Activated naive CD8-positive, alpha-beta T cell treated with anti-CD3 and anti-CD28 coated beads, Interleukin-2, amount 10 ng/mL, durations not matched to agents 7 days and 5 days (primary cell): Measurements from ENCODE around the gene SSPN. TPM values are rescaled to one million over a fixed set of nuclear protein-coding genes. Genes with fewer than 3 reads are reported as not detected.

ENCODE experiments used
- ATAC-seq: fragments of 150-1000 bp; cut with Tn5 transposase; one replicate; pipeline ENCODE4 v1.10.0; 2021; ENCODE audit warnings: low read depth, moderate library complexity
- POLR2A ChIA-PET: fragments of 350-600 bp; sonication (Branson Sonifier 250); formaldehyde crosslinking; loops from one replicate; lab custom pipeline; 2021; ENCODE audit warnings: antibody characterized with exemption; lab: Charles Lee
- DNase-seq: peaks from one replicate; pipeline ENCODE4 v3.0.0; 2021
- H3K27ac Mint-ChIP-seq: one replicate; pipeline ENCODE4 v1.8.0; 2022; ENCODE audit warnings: mild to moderate bottlenecking, mixed read lengths
- H3K27me3 Mint-ChIP-seq: one replicate; pipeline ENCODE4 v1.8.0; 2022; ENCODE audit warnings: mild to moderate bottlenecking, moderate library complexity, mixed read lengths
- H3K36me3 Mint-ChIP-seq: one replicate; pipeline ENCODE4 v1.8.0; 2021; ENCODE audit warnings: mild to moderate bottlenecking, mixed read lengths
- H3K4me1 Mint-ChIP-seq: one replicate; pipeline ENCODE4 v1.8.0; 2021; ENCODE audit warnings: mixed read lengths
- H3K4me3 Mint-ChIP-seq: one replicate; pipeline ENCODE4 v1.8.0; 2022; ENCODE audit warnings: mild to moderate bottlenecking, moderate library complexity, mixed read lengths
- H3K9me3 Mint-ChIP-seq: one replicate; pipeline ENCODE4 v1.8.0; 2021; ENCODE audit warnings: mixed read lengths
- total RNA-seq, 2 experiments: library from RNA; stranded (reverse); gene quantifications; one replicate each; pipeline ENCODE4 v1.2.3, GENCODE V29; 2021

SSPN gene
- total RNA-seq, 2 experiments from 2014 or later = not detected

DNA sequence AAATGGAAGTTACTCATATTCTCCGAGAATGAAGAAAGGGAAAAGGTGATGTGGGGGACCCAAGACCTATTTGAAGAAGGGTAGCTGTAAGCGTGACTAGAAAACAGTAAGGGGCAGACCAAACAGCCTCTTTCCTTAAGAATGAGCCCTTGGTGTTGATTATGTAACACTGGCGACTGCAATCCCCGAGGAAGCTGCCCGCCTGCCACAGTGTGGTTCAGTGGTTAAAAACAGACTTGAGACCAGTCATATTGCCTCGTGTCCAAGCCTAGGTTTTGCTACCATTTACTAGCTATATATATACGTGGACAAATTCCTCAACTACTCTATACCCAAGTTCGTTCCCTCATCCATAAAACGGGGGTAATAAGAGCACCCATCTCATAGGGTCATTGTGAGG is 49.1 kb downstream of the SSPN start:
- Mint-ChIP-seq H3K36me3 (no peaks in the 10 kb centered on the region), H3K4me3 (no peak overlapping the region), H3K27me3 (peaks cover 19% of the 10 kb centered on the region), H3K4me1 (peaks cover 4% of the 10 kb centered on the region), H3K27ac (no peak overlapping the region), H3K9me3 (no peaks in the 10 kb centered on the region)
- POLR2A ChIA-PET = no interaction called here
- DNase-seq = no peak
- ATAC-seq = no peak

DNA sequence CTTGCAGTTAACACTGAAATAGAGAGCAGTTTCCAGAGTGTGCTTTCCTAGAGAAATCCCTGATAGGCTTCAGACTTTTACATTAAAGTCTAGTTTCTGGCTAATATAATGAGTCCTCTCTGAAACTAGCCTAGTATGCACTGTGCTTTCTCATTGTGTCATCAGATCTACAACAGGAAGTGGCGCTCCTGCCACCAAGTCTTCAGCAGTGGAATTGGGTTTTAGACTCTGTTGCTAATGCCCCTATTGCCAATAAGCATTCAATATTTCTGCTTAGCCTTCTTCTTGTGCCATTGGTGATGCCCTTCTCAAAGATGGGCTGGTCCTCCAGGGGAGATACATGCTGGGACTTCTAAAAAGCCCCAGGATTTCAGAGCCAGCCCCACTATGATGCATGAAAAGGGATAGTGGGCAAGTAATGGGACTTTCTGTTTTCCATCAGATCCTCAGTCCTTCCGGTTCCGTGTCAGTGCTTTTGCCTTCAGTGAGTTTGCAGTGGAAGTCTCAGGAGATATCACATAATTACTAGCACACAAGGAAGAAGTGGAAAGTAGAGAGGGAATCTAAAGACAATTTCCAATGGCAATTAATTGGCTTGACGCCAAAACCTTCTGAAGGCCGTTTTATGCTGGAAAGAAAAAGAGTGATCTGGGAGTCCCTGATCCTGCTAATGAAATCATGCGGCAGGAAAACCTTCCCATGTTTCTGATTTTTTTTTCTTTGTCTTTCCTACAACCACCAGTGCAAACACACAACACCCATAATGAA is 50.0 kb downstream of the SSPN start:
- Mint-ChIP-seq H3K27me3 (peaks cover 11% of the 10 kb centered on the region), H3K9me3 (no peaks in the 10 kb centered on the region), H3K4me1 (peaks cover 4% of the 10 kb centered on the region), H3K36me3 (no peaks in the 10 kb centered on the region), H3K4me3 (no peak overlapping the region), H3K27ac (no peak overlapping the region)
- ATAC-seq = no peak
- POLR2A ChIA-PET = no interaction called here
- no peak for DNase-seq

DNA sequence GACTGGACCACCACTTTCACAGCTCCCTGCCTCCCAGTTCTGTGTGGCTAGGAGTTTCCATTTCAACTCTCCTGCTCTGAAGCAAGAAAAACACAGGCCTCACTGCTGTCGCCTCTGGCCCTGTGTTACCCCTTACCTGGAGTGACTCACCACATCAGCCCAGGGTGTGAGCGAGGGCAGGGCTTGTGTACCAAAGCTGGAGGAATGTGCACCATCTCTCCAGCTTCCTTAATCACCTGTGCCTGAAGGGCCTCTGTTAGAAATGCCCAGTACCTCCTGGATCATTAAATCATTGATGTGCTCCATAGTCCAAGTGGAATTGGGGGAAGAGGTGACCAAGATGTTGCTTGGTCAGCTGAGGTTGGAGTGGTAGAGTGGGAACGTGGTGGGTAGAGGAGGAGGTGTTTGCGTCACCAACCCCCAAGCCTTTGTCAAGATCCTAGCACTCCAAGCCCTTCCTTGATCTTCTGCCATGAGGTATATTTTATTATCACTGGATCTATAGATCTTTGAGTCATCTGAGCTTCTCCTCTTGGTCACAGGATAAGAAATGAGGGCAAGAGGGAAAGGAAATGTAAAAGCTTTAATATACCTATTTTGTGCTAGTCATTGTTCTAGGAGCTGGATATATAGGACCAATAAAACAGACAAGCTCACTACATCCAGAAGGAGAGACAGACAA is 51.3 kb downstream of the SSPN start:
- no peak for DNase-seq
- Mint-ChIP-seq H3K36me3 (no peaks in the 10 kb centered on the region), H3K9me3 (peaks cover 1% of the 10 kb centered on the region), H3K27ac (no peak overlapping the region), H3K4me3 (no peak overlapping the region), H3K4me1 (peaks cover 4% of the 10 kb centered on the region), H3K27me3 (peaks cover 5% of the 10 kb centered on the region)
- POLR2A ChIA-PET = no interaction called here
- no peak for ATAC-seq

DNA sequence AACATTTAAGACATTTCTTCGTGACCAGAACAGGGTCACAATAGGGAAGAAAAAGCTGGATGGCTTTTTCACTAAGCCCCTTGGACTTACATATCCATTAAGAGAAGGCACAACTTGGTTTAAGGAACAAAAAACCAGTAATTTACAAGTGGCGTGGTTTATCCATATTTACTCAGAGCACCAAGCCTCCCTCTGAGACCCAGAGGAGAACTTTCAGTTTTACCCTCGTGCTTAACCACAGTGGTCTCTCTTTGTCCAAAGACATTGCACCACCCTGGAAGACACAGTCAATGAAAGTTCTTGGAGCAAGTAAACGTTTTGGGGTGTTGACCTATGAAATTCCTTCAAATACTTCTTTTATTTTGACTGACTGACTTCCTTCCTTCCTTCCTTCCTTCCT is 52.5 kb downstream of the SSPN start:
- Mint-ChIP-seq H3K9me3 (peaks cover 1% of the 10 kb centered on the region), H3K27me3 (peaks cover 5% of the 10 kb centered on the region), H3K27ac (no peak overlapping the region), H3K36me3 (no peaks in the 10 kb centered on the region), H3K4me1 (peaks cover 4% of the 10 kb centered on the region), H3K4me3 (no peak overlapping the region)
- POLR2A ChIA-PET = no interaction called here
- no peak for DNase-seq
- no peak for ATAC-seq

DNA sequence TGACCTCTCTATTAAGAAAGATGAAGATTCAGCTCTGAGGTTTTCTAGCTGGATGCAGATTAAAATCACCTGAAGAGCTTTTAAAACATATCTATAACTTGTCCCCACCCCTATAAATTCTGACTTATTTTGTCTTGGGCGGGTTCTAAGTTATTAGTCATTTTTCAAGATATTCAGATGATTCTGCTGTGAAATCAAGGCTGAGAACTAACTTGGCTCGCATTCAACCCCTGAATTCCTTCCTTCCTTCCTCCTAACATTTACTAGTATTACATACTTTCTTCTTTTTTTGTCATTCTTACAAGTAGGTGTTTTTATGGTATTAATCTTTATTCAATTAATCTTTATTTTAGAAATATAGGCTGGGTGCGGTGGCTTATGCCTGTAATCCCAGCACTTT is 55.4 kb downstream of the SSPN start:
- no peak overlapping the region for H3K4me3 Mint-ChIP-seq
- POLR2A ChIA-PET = no interaction called here
- DNase-seq (no peak), ATAC-seq (no peak)
- H3K36me3 Mint-ChIP-seq = no peaks in the 10 kb centered on the region
- H3K27ac Mint-ChIP-seq = no peak overlapping the region
- peaks cover 1% of the 10 kb centered on the region for H3K9me3 Mint-ChIP-seq
- H3K27me3 Mint-ChIP-seq = peaks cover 4% of the 10 kb centered on the region
- H3K4me1 Mint-ChIP-seq = no peaks in the 10 kb centered on the region

DNA sequence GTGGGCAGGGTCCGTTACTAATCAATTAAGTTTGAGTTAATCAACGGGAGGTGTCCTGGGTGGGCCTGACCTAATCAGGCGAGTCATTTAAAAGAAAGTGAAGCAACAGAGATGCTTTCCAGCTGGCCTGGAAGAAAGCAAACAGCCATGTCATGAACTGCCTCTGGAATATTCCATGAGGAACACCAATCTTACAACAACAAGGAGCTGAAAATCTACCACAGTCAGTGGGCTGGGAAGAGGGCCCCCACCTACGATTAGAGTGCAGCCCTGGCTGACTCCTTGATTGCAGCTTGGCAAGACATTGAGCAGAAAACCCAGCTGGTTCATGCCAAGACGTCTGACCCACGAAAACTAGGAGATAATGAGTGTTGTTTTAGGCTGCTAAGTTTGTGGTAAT is 56.2 kb downstream of the SSPN start:
- POLR2A ChIA-PET = no interaction called here
- Mint-ChIP-seq H3K4me1 (no peaks in the 10 kb centered on the region), H3K27me3 (peaks cover 4% of the 10 kb centered on the region), H3K9me3 (peaks cover 1% of the 10 kb centered on the region), H3K36me3 (no peaks in the 10 kb centered on the region), H3K4me3 (no peak overlapping the region), H3K27ac (no peak overlapping the region)
- ATAC-seq (no peak), DNase-seq (no peak)

DNA sequence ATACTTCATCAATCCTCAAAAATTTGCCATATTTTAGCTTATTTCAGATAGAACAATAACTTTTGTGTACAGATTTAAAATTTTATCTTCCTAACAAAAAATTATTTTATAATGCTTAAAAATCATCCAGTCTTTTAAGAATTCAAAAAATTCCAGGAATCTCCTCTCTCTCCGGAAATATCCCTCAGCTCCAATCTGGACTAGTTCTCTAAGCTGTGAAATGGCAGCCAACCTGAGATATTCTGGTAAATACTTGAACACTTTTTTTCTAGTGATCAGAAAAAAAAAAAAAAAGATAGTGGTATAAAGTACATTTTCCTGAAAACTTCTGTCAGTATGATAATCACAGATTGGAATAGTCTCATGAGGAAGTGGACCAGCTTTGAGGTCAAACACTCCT is 57.6 kb downstream of the SSPN start:
- DNase-seq = no peak
- no peak for ATAC-seq
- H3K27me3 Mint-ChIP-seq = peaks cover 4% of the 10 kb centered on the region
- H3K4me1 Mint-ChIP-seq = no peaks in the 10 kb centered on the region
- H3K27ac Mint-ChIP-seq = no peak overlapping the region
- peaks cover 3% of the 10 kb centered on the region for H3K9me3 Mint-ChIP-seq
- POLR2A ChIA-PET = no interaction called here
- H3K4me3 Mint-ChIP-seq = no peak overlapping the region
- no peaks in the 10 kb centered on the region for H3K36me3 Mint-ChIP-seq

DNA sequence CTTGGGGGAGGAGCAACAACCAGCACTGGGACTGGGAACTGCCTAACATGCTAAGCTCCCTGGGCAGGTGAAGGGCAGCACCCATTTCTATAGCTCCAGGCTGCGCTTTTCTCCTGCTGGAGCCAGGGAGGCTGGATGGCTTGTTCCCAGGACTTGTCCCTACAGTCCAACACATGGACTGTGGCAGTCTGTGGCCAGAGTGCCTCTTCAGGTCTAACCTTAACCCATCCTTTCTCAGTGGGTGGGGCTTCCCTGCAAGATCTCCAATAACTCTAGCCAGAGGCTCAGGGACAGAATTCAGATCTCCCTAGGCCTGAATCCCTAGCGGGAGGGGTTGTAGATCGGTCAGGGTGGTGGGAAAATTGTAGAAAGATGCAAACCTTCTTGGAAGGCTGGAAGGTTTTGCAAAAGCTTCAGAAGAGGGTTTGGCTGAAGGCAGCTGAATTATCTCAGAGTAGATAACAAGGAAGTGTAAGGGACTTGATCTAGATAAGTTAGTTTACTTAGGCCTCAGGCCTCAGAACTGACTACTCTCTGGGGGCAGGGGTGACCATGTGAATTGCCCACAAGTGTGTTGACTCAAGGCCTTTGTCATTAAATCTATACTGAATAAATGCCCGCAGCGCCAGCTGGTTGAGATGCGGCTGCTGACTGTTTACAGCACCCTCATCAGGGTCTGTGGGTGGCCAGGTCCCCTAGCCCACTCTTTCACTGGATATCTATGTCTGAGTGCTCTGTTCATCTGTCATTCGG is 60.7 kb downstream of the SSPN start:
- Mint-ChIP-seq H3K36me3 (peaks cover 3% of the 10 kb centered on the region), H3K27me3 (peaks cover 7% of the 10 kb centered on the region), H3K27ac (no peak overlapping the region), H3K9me3 (peaks cover 13% of the 10 kb centered on the region), H3K4me3 (no peak overlapping the region), H3K4me1 (no peaks in the 10 kb centered on the region)
- DNase-seq (no peak), ATAC-seq (no peak)
- POLR2A ChIA-PET = no interaction called here

DNA sequence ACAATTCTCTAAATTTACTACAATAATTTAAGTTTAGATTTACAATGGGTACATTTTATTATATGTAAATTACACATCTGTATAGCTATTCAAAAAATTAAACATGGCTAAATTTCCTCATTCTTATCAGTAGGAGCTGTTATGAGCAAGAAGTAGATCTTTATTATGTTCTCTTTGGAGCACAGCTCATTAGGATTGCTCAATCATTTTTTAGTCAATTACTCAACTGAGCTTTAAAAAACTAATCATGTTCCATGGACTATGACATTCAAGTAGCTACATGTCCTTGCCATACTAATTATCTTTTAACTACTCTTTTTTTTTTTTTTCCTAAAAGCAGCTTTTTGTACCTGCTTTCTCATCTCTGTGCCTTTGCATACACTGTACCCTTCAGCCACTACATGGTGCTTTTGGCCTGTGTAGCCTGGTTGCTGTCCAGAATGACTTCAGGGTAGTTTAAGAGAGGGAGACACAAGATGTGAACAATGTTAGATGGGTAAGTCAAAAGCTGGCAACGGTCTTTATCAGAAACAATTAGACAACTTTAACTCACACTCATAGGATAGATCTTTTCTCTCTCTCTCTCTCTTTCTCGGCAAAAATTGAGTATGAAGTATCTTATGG is 69.0 kb downstream of the SSPN start:
- H3K4me3 Mint-ChIP-seq = no peak overlapping the region
- no peak for ATAC-seq

DNA sequence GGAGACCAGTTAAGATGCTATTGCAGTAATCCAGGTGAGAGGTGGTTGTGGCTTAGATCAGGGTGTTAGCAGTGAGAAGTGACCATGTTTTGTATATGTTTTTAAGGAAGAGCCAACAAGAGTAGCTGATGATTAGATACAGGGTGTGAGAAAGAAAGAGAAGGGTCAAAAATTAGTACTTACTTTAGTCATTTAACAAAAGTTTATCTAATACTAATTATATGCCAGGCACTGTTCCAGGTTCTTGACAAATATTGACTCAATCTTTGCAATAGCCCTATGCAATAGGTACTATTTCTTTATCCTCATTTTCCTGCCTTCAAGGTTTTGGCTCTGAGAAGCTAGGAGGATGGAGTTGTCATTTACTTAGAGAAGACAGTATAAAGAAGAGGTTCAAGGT is 70.2 kb downstream of the SSPN start:
- no peak overlapping the region for H3K4me3 Mint-ChIP-seq
- ATAC-seq = no peak
- DNase-seq = no peak
- POLR2A ChIA-PET = no interaction called here
- H3K36me3 Mint-ChIP-seq = no peaks in the 10 kb centered on the region
- peaks cover 1% of the 10 kb centered on the region for H3K9me3 Mint-ChIP-seq
- peaks cover 10% of the 10 kb centered on the region for H3K27me3 Mint-ChIP-seq
- no peak overlapping the region for H3K27ac Mint-ChIP-seq
- no peaks in the 10 kb centered on the region for H3K4me1 Mint-ChIP-seq

More for the DNA sequence above, 69.0 kb downstream of the SSPN start:
- no peak for DNase-seq
- H3K4me1 Mint-ChIP-seq = no peaks in the 10 kb centered on the region
- H3K9me3 Mint-ChIP-seq = peaks cover 2% of the 10 kb centered on the region
- POLR2A ChIA-PET = no interaction called here
- no peak overlapping the region for H3K27ac Mint-ChIP-seq
- H3K27me3 Mint-ChIP-seq = peaks cover 10% of the 10 kb centered on the region
- H3K36me3 Mint-ChIP-seq = no peaks in the 10 kb centered on the region

DNA sequence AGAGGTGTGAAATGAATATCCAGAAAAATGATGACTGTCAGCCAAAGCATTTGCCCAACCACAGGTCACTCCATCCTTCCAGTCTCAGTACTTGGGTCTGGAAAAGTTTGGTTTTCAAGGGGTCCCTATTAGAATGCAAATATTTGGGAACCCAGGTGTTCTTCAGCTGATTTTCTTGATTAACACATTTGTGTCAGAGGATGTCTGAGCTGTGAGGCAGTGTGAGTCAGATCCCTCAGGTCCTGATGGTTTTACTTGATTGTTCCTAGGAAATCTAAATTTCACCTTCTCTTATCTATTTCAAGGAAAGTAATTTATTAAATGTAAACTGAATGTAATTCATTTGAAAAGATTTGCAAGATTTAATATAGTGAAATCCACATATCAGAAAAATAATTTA is 71.5 kb downstream of the SSPN start:
- ATAC-seq (no peak), DNase-seq (no peak)
- Mint-ChIP-seq H3K9me3 (no peaks in the 10 kb centered on the region), H3K4me1 (peaks cover under 1% of the 10 kb centered on the region), H3K4me3 (no peak overlapping the region), H3K27me3 (peaks cover 9% of the 10 kb centered on the region), H3K36me3 (no peaks in the 10 kb centered on the region), H3K27ac (no peak overlapping the region)
- POLR2A ChIA-PET = no interaction called here

DNA sequence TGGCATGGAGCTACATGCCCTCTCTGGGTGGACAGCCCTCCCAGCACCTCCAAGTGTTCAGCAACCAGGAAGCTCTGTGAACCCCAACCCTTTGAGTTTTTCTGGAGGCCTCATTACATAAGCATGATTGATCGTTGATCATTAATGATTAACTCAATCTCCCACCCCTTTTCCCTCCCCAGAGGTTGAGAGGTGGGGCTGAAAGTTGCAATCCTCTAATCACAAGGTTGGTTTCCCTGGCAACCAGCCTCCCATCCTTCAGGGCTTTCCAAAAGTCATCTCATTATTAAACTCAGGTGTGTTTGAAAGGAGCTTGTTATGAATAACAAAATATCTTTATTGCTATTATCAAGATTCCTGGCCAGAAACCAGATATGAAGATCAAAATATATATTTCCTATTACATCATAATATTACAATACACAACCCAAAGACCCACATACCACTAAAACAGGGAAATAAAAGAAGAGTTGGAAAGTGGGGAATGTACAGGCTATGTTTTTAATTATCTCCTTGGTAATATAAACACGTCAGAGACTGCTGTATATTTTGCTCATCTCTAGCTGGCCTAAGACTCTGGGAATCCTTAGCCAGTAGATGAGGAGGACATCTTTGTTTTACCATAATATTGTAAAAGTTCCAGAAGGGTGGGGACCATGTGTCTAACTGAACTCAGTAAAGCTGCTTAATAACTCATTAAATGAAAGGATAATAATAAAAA is 73.6 kb downstream of the SSPN start:
- ATAC-seq = no peak
- no peak for DNase-seq
- no peaks in the 10 kb centered on the region for H3K9me3 Mint-ChIP-seq

More for the DNA sequence above, 73.6 kb downstream of the SSPN start:
- Mint-ChIP-seq H3K36me3 (no peaks in the 10 kb centered on the region), H3K27ac (no peak overlapping the region), H3K27me3 (peaks cover 4% of the 10 kb centered on the region), H3K4me3 (no peak overlapping the region), H3K4me1 (peaks cover 1% of the 10 kb centered on the region)
- POLR2A ChIA-PET = no interaction called here
